IPS DF 19.7 (cell line): ENCODE measurements around the gene BAZ1A.

ENCODE experiments used
- DNase-seq: peaks from one replicate; pipeline ENCODE4 v3.0.0-alpha.2; 2013; ENCODE audit warnings: low read depth, low spot score

Gene BAZ1A

GRCh38 chr14:34721129-34721528, 154.0 kb downstream of the BAZ1A start:
- DNase-seq: no peak

GRCh38 chr14:34718750-34719304, 156.3 kb downstream of the BAZ1A start:
- DNase-seq: no peak

- no peak for DNase-seq
Measured at GRCh38 chr14:34715127-34715863, 159.9 kb downstream of the BAZ1A start.

GRCh38 chr14:34714320-34715126, 160.6 kb downstream of the BAZ1A start, which contains the start of gene CFL2:
CFL2 (minus strand) TSS chr14:34714593; CDS start chr14:34714540, 53 bp downstream.
- DNase-seq: no peak

- DNase-seq: no peak
Measured at GRCh38 chr14:34713681-34714319, 161.4 kb downstream of the BAZ1A start.

- no peak for DNase-seq
Measured at GRCh38 chr14:34713122-34713680, 162.0 kb downstream of the BAZ1A start.

- DNase-seq: no peak
Measured at GRCh38 chr14:34711796-34712712, 163.1 kb downstream of the BAZ1A start.

GRCh38 chr14:34711169-34711568, 164.0 kb downstream of the BAZ1A start:
- DNase-seq: no peak

GRCh38 chr14:34710744-34711143, 164.4 kb downstream of the BAZ1A start:
- no peak for DNase-seq

- DNase-seq: no peak
Measured at GRCh38 chr14:34710006-34710405, 165.2 kb downstream of the BAZ1A start.

GRCh38 chr14:34707722-34708121, 167.4 kb downstream of the BAZ1A start:
- DNase-seq: no peak
